Measurements from ENCODE around the gene ZCWPW1.
"Not testable (repeated sequence)": the region's sequence is repeated elsewhere in the genome, so short reads cannot be mapped to it uniquely, and the experiment has no call there.

ZCWPW1 gene

GRCh38 chr7:100398239-100398638, 30.3 kb downstream of the ZCWPW1 start:
- no peak for DNase-seq

DNA sequence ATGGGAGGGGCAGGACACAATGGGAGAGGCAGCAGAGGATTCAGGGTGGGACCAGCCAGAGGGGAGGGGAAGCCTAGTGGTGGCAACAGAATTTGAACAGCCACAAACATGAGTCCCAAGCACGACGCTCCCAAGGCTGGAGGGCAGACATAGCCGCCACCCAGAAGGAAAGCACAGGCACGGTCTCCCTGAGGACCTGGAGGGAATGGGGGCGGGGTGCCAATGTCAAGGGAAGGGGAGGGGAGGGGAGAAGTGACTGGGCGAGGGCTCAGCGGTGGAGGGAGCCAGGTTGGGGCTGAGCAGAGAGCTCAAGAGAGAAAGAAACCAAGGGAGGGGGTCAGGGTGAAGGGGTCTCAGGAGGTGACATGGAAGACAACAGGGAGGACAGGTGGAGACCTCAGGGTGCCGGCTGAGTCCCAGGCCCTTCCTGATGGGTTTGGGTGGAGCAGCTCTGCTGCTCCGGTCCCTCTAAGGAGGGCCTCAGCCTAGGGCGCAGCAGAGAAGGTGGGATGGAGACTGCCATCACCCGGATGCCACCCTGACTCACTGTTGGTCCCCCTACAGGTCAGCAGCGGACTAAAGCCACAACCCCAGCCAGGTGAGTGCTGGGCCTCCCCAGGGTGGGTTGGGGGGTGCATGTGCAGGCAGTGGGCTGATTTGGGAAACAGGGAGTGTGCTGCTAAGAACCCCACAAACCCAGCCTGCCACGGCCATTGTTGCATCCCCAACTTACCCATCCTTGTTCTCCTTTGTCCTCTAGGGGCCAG, 31.0 kb downstream of the ZCWPW1 start:
- DNase-seq = no peak

- peak; percentile 4 for DNase-seq
Measured at GRCh38 chr7:100396421-100396982, 32.0 kb downstream of the ZCWPW1 start.

DNA sequence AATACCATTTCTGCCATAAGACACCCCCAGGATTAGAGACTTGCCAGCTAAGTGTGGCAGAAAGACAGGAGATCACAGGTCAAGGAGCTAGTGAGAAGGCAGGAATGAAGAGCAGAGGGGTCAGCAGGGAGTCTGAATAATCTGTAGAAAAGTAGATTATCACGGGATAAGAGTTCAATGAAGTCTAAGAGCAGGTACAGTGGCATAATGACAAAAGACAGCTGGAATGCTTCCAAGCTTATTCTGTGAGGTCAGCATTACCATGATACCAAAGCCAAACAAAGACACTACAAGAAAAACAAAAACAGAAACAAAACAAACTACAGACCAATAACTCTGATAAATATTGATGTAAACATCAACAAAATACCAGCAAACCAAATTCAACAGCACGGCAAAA, 34.4 kb downstream of the ZCWPW1 start:
- DNase-seq = no peak

DNA sequence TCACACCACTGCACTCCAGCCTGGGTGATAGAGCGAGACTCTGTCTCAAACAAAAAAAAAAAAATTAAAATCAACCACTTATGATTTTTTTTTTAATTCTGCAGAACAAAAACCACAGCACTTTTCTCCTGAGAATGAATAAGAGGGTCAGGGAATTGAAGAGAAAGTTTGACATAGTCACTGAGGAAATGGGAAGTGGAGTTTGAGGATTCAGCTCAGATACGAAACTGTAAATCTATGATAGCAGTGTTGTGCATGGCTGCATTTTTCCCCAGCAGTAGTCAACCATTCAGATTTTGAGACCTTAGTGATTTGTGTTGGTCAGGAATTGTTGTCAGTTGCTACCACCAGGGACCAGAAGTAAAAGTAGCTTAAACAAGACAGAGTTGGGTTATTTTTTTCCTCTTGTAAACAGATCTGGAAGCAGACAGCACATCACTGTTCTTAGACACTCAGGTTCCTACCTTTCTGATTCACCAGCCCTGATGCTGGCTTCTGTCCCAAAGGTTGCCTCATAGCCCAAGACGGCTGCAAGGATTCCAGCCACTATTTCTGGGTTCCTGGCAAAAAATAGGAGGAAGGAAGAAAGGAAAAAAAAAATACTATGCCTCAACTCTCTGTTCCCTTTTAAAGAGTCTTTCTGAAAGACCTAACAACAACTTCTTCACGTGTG, 35.1 kb downstream of the ZCWPW1 start:
- no peak for DNase-seq

DNA sequence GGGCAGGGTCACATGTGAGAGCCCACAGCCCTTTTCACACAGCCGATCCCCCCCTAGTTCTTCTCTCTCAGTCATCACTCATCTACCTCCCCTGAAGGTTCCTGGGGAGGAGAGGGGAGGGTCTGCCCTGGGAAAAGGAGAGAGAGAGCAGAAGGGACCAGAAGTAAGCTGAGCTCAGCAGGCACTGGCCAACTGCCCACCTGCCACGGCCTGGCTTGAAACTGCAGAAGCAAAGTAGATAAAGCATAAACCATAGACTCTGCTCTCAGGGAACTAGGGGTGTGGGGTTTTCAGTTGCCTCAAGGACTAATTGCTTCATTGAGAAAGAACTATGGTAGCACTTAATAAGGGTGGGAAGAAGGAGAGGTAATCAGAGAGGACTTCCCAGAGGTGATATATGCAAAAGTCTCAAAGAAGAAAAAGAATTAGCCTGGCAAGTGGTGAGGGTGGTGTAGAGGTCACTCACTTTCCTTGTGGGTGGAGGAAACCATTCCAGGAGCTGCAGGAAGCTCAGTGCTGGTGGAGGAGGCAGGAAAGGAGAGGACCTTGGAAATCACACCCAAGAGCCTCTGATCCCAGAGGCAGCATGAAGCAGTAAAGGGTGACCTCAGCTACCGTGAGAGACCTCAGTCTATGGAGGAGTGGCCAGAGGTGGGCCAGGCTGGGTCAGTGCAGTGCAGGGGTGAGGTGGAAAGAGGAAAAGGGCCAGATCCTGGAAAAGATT, 38.1 kb downstream of the ZCWPW1 start:
- DNase-seq = no peak

DNA sequence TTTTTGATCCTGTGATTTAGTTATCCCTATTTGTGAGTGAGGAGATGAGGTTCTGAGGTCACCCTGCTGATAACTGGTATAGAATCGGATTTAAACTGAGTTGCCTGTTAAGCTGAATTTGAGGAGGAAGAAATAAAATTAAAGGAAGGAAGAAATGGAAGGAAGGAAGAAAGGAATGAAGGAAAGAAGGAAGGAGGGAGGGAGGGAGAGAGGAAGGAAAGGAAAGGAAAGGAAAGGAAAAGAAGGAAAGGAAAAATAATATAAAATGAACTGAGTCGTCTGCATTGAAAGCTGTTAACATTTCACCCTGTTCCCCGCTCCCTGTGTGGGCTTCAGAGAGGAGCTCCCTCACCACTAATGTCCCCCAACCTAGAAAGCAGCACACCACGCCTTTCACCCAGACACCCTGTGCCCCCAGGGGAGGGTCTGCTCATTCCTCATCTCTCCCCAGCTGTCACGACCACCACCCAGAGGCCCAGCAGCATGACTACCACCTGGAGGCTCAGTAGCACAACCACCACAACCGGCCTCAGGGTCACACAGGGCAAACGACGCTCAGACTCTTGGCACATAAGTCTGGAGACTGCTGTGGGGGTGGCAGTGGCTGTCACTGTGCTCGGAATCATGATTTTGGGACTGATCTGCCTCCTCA, 38.9 kb downstream of the ZCWPW1 start:
- no peak for DNase-seq

GRCh38 chr7:100387695-100388094, 40.8 kb downstream of the ZCWPW1 start:
- DNase-seq = no peak

DNA sequence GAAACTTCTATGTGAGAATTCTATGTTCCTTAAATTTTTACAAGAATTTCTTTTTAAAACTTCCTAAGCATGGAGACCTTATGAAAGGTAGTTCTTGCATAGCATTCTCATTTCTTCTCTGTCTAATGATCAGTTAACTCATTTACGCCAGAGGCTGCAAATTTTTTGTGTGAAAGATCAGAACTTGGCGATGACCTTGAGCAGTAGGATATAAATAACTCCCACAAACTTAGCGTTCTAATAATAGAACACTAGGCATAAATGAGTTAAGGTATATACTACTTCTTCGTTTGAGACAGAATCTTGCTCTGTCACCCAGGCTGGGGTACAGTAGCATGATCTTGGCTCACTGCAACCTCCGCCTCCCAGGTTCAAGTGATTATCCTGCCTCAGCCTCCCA, 41.6 kb downstream of the ZCWPW1 start:
- no peak for DNase-seq

GRCh38 chr7:100384628-100385294, 43.7 kb downstream of the ZCWPW1 start:
- DNase-seq = no peak

DNA sequence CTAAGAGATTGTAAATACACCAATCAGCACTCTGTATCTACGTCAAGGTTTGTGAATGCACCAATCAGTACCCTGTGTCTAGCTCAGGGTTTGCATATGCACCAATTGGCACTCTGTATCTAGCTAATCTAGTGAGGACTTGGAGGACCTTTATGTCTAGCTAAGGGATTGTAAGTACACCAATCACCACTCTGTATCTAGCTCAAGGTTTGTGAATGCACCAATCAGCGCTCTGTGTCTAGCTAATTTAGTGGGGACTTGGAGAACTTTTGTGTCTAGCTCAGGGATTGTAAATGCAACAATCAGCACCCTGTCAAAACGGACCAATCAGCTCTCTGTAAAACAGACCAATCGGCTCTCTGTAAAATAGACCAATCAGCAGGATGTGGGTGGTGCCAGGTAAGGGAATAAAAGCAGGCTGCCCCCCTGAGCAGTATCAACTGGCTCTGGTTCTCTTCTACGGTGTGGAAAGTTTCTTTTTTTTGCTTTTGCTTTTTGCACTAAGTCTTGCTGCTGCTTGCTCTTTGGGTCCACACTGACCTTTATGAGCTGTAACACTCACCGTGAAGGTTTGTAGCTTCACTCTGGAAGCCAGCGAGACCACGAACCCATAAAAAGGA, 46.2 kb downstream of the ZCWPW1 start:
- DNase-seq = peak; percentile 6

- DNase-seq = not testable (repeated sequence)
Measured at GRCh38 chr7:100381531-100382233, 46.8 kb downstream of the ZCWPW1 start.

GRCh38 chr7:100380196-100380595, 48.3 kb downstream of the ZCWPW1 start:
- DNase-seq = no peak

- DNase-seq = no peak
Measured at GRCh38 chr7:100378114-100378755, 50.3 kb downstream of the ZCWPW1 start.

DNA sequence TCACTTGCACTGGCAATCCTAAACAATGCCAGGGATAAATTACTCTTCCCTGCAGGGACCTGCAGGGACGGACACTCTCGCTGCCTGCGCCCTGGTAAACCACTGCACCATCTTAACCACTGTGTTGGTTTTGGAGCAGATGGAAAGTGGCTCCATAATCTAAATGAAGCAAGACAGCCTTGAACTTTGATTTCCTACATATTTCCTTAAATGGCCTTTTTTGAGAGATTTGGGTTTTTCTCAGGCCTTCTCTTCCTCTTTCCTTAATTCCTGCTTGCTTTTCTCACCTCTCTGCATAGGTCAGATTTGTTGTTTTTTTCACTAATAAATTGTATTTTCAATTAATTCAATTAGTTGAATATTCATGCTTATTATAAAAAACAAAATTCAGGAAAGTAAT, 52.4 kb downstream of the ZCWPW1 start:
- DNase-seq = no peak

DNA sequence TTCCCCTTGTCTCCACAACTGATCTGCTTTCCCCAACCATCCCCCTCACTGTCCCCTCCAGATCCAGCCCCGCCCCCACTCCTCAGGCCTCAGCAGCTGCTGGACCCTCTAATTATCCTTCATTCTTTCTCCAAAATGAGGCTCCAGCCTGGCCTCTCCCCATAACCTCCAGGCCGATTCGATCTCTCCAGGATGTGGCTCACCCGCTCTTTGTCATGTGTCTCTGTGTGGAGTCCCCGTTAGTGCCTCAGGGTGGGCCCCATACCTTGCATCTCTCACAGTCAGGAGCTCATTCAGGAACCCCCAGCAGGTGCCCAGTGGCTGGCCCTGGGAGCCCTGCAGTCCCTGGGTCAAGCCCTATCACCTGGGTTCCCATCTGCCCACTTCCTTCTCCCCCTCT, 53.9 kb downstream of the ZCWPW1 start:
- no peak for DNase-seq

DNA sequence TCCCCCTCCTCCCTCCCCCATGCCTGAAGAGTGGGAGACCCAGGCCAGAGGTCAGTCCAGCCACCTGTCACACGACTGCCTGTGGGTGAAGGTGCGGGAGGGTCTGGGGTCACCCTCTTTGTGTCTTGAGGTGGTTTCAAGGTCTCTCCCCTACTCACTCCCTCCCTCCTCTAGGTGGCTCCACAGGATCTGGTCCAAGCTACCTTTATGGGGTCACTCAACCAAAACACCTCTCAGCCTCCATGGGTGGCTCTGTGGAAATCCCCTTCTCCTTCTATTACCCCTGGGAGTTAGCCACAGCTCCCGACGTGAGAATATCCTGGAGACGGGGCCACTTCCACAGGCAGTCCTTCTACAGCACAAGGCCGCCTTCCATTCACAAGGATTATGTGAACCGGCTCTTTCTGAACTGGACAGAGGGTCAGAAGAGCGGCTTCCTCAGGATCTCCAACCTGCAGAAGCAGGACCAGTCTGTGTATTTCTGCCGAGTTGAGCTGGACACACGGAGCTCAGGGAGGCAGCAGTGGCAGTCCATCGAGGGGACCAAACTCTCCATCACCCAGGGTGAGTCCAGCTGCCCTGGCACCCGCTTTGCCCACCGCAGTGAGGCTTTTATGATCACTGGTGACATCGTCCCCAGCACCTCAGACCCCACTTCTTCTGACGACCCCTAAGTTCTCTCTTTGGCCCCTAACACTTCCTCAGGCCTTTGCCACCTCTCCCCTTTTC, 54.5 kb downstream of the ZCWPW1 start:
- DNase-seq = not testable (repeated sequence)

- no peak for DNase-seq
Measured at GRCh38 chr7:100373261-100373831, 55.2 kb downstream of the ZCWPW1 start, which contains the start of gene PILRA. TSS of gene PILRA (plus strand) at chr7:100373487. CDS start at chr7:100373657, 170 bp downstream.

- DNase-seq = no peak
Measured at GRCh38 chr7:100372694-100373093, 55.8 kb downstream of the ZCWPW1 start.

DNA sequence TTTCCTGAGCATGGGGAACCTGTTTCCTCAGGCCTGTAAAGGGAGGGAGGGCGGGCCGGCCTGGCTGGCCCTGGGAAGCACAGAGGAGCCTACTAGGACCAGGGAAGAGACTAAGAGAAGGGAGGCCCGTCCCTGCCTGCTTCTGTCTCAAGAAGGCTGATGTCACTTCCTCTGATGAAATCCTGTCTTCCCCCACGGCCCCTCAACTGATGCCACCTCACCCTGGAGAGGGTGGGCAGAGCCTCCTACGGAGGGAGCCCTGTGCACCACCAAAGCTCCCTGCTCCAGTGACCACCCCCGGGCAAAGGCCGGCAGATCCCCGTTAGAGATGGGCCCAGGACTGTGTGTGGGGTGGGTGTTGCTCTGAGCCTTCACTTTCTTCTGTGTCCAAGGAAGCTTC, 56.2 kb downstream of the ZCWPW1 start:
- DNase-seq = no peak
